OCI-LY3 (cell line): ENCODE data around the gene ABHD10.

Experiments
- CTCF ChIP-seq: fragments of 200-600, 300-600 bp; sonication (generic); IDR thresholded peaks from 2 replicates; pipeline ENCODE4 v1.5.1; 2014; ENCODE audit warnings: antibody characterized with exemption, low read length, low read depth
- EZH2phosphoT487 ChIP-seq: fragments of 200-600 bp; shearing (Covaris generic); IDR thresholded peaks from 2 replicates; pipeline ENCODE4 v1.6.1; 2018; ENCODE audit warnings: antibody characterized with exemption, mixed run types, low read depth

GRCh38 chr3:112003321-112004080 lies 24.7 kb downstream of the ABHD10 start:
- TF ChIP-seq CTCF (no peak), EZH2phosphoT487 (no peak)
